Measurements from ENCODE around the gene CYP2F1.
"Not testable (repeated sequence)": the region's sequence is repeated elsewhere in the genome, so short reads cannot be mapped to it uniquely, and the experiment has no call there.

CYP2F1 gene

GRCh38 chr19:41127801-41128300, 13.6 kb downstream of the CYP2F1 start:
- peak; percentile 61 for DNase-seq (ENCODE audit: low read depth)

DNA sequence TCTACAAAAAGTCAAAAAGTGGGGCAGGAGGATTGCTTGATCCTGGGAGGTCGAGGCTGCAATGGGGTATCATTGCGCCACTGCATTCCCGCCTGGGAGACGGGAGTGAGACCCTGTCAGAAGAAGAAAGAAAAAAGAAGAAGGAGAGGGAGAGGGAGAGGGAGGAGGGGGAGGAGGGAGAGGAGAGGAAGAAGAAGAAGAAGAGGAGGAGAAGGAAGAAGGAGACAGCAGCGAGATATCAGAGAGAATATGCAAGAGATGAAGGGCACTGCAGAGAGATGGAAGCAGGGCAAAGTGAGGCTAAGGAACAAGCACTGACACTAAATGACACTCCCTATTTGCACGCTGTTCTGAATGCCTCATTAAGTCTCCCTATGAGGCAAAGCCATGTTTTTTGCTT, 14.5 kb downstream of the CYP2F1 start:
- DNase-seq (ENCODE audit: low read depth), result no peak

- no peak for DNase-seq (ENCODE audit: low read depth)
Measured at GRCh38 chr19:41131186-41131585, 17.0 kb downstream of the CYP2F1 start.

- DNase-seq (ENCODE audit: low read depth), result no peak
Measured at GRCh38 chr19:41133260-41133659, 19.0 kb downstream of the CYP2F1 start.

GRCh38 chr19:41134616-41135015, 20.4 kb downstream of the CYP2F1 start:
- no peak for DNase-seq (ENCODE audit: low read depth)

GRCh38 chr19:41135390-41136384, 21.5 kb downstream of the CYP2F1 start:
- DNase-seq (ENCODE audit: low read depth), result not testable (repeated sequence)

DNA sequence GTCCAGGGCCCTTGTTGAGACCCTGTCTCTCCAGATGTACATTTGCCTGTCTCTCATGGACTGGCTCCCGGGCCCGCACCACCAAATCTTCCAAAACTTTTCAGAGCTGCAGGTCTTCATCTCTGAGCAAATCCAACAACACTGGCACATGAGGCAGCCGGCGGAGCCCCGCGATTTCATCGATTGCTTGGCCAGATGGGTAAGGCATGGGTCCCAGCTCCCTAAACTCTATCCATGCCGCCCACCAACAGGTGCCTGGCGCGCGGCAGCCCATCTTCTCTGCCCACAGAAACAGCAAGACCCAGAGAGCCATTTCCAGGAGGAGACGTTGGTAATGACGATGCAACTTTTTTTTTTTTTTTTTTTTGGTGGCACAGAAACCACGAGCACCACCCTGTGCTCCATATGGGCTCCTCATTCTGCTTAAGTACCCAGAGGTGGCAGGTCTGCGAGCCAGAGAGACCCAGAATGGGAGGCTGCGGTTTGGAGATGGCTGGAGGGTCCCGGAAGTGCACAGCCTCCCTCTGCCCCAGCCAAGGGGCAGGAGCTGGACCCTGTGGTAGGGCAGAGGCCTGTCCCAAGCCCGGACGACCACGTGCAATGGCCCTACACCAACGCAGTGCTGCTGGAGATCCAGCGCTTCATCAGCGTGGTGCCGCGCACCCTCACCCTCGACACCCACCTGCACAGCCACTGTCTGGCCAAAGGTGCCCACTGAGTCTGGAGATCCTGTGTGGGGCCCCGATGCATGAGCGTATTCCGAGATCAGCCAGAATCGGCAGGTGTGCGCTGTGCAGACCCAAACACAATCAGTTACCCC, 22.6 kb downstream of the CYP2F1 start:
- DNase-seq (ENCODE audit: low read depth), result no peak

GRCh38 chr19:41144403-41144802, 30.2 kb downstream of the CYP2F1 start:
- DNase-seq (ENCODE audit: low read depth), result peak; percentile 80

DNA sequence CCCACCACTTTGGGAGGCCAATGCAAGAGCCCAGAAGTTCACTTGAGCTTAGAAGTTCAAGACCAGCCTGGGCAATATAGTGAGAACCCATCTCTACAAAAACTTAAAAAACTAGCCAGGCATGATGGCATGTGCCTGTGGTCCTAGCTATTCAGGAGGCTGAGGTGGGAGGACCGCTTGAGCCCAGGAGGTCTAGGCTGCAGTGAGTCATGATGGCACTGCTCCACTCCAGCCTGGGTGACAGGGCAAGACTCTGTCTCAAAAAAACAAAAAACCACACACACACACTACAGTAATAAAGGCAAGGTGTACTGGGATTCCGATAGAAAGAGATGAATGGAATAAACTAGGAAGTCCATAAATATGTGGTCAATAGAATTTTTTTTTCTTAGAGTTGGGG, 35.6 kb downstream of the CYP2F1 start:
- DNase-seq (ENCODE audit: low read depth), result no peak

DNA sequence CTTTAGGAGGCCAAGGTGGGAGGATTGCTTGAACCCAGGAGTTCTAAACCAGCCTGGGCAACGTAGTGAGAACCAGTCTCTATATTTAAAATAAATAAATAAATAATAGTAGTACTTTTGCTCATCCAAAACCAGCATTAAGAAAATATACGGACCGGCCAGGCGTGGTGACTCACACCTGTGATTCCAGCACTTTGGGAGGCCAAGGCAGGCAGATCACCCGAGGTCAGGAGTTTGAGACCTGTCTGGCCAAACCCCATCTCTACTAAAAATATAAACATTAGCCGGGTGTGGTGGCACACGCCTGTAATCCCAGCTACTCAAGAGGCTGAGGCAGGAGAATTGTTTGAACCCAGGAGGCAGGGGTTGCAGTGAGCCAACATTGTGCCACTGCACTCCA, 36.8 kb downstream of the CYP2F1 start:
- DNase-seq (ENCODE audit: low read depth), result not testable (repeated sequence)

DNA sequence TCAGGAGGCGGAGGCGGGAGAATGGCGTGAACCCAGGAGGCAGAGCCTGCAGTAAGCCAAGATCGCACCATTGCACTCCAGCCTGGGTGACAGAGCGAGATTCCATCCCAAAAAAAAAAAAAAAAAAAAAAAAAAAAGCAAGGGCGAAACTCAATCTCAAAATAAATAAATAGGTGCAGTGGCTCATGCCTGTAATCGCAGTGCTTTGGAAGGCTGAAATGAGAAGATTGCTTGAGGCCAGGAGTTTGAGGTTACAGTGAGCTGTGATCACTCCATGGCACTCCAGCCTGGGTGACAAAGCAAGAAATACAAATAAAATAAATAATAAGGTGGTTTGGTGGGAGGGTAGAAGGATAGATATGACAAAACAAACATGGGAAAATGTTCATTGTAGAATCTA, 39.8 kb downstream of the CYP2F1 start:
- DNase-seq (ENCODE audit: low read depth), result no peak

DNA sequence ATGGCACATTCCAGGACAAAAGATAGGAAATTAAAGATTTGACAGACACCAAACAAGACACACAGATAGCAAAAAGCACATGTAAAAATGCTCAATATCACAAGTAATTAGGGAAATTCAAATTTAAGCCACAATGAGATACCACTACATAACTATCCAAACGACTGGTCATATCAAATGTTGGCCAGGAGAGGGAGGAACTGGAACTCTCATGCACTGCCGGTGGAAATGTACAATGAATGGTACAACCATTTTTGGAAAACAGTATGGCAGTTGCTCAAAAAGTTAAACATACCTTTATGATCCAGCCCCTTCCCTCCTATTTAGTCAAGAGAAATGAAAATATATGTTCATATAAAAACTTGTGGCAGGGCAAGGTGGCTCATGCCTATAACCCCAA, 42.0 kb downstream of the CYP2F1 start:
- no peak for DNase-seq (ENCODE audit: low read depth)

DNA sequence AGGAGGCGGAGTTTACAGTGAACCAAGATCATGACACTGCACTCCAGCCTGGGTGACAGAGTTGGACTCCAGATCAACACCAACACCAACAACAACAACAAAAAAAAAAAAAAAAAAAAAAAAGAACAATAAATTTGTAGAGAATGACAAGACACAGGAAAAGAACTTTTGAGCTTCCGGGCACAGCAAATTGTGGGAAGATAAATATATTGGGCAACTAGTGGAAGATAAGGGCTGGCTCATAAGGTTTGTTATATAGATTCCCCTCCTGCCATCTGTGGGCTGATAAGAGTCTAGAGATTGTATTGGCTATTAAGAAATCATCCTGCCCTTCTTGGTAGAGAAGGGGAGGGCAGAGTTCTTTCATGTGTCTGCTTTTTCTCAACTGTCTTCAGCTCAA, 45.6 kb downstream of the CYP2F1 start:
- no peak for DNase-seq (ENCODE audit: low read depth)

DNA sequence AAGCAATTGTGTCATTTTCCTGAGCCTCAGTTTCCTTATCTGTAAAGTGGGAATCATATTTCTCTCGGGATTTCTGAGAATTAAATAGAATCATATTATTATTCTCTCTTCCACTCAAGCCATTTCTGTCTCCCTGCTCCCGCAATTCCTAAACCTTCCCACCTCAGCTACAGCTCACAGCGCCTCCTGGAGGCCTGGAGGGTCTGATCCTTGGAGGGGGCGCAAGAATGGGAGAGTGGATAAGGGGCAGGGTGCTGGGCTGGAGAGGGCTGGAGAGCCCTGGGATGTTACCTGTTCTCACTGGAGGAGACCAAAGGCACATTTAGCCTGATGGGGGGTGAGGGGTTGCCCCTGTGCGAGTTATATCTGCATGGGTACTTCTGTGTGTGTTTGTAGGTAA, 47.7 kb downstream of the CYP2F1 start:
- DNase-seq (ENCODE audit: low read depth), result no peak

GRCh38 chr19:41166944-41167804, 52.9 kb downstream of the CYP2F1 start:
- no peak for DNase-seq (ENCODE audit: low read depth)

- DNase-seq (ENCODE audit: low read depth), result no peak
Measured at GRCh38 chr19:41172297-41173164, 58.3 kb downstream of the CYP2F1 start.

DNA sequence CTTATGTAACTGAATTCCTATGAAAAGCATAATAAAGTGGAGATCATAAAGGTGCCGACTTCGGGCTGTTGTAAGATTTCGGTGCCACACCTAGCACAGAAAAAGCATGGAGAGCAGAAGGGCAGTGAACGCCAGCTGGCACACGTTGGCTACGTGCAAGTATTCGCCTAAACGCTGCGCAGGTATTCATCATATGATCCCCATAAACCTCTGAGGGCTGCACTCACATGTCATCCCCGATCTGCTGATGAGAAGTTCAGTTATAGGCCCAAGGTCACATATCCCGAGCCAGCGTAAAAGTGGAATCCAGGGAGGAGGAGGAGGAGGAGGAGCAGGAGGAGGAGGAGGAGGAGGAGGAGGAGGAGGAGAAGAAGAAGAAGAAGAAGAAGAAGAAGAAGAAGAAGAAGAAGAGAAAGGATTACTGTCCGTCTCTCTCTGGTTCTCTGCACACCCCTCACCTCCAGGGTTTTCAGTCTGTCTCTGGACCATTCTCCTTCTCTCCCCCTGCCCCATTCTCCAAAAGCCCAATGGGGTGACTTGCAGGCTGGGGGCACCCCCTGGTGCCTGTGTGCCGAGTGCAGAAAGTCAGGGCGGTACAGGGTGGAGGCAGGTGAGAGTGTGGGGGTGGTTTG, 60.2 kb downstream of the CYP2F1 start:
- no peak for DNase-seq (ENCODE audit: low read depth)

DNA sequence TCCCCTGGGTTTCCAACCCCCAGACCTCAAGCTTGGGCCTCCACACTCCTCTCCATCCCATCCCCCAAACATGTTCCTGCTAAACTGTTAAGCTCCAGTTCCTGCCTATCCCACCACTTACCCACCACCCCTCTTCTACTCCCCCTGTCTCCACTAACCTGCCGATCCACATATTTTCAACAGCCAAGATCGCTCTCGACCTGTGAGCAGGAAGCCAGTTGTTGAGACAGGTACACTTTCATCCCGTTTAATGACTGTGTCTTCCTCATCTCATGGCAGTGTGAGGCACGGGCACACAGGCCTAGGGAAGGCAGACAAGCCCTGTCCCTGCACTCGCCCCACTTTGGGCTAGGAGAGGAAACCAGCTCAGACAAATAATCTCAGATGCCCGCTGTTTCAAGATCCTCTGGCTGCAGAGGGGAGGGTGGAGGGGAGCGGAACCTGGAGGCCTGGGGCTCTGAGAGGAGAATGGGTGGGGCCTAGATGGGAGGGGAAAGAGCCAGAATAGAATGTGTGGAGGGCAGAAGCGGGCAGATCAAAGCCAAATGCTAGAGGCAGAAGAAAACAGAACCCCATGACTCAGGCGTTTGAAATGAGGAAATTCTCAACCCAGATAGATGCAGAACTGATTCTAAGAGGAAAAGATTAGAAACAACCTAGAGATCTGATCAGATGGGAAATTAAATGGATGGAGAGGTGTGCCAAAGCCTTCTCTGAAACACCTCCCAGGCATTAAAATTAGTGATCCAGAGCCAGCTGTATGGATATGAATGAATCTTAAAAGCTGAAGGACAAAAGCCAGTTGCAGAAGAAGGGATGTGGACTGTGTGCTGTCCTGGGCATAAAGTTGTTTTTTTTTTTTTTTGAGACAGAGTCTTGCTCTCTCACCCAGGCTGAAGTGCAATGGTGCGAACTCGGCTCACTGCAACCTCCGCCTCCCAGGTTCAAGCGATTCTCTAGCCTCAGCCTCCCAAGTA, 61.9 kb downstream of the CYP2F1 start:
- DNase-seq (ENCODE audit: low read depth), result no peak

All from stimulated activated CD8-positive, alpha-beta memory T cell treated with anti-CD3 and anti-CD28 coated beads, Interleukin-7, amount 100 ng/mL, for 24 hours (primary cell).